K562 (cell line): ENCODE results near the gene DNAI1. TPM values are rescaled to one million over a fixed set of nuclear protein-coding genes. Genes with fewer than 3 reads are reported as not detected.
A peak's percentile ranks its signal among the peaks of the same experiment; 100 is the strongest.
"Not testable (repeated sequence)": the region's sequence is repeated elsewhere in the genome, so short reads cannot be mapped to it uniquely, and the experiment has no call there.

ENCODE experiments used
- ATAC-seq: fragments of 200-7000 bp; cut with Tn5 transposase; 3 replicates; pipeline ENCODE4 v1.9.1; 2020; ENCODE audit warnings: moderate library complexity
- BruUV-seq: library from RNA; stranded (reverse); fragments of 400-500 nt; replicated peaks from 2 replicates; lab custom pipeline; 2021; lab: Mats Ljungman, UMichigan
- CTCF ChIA-PET: fragments of 300-600 bp; formaldehyde crosslinking; extraction: SDS; loops from one replicate; lab custom pipeline; 2021; ENCODE audit warnings: low intra/inter-chr PET ratio; lab: Yijun Ruan, JAX
- POLR2A ChIA-PET: fragments of 300-600, 350-650 bp; sonication (Branson Sonifier 250); formaldehyde crosslinking; extraction: SDS; loops from one replicate; lab custom pipeline; 2021; ENCODE audit warnings: antibody characterized with exemption, inconsistent platforms; lab: Yijun Ruan, JAX
- DNase-seq, 4 experiments: peaks; one replicate each; pipeline versions ENCODE4 v3.0.0 to v3.0.0-alpha.2; 2011 to 2018; ENCODE audit warnings: low spot score in 3 of 4, mixed read lengths in 3 of 4; ENCODE audit errors: extremely low read depth in 1 of 4
- FAIRE-seq: peaks from 2 replicates; lab custom pipeline; 2011; peaks lifted over from hg19 to GRCh38; lab: Jason Lieb, UNC
- H2AFZ ChIP-seq: 2 replicates; pipeline ENCODE4 v1.6.0; 2011; ENCODE audit warnings: low read depth, low read length, control low read depth, inconsistent platforms
- H3K27ac ChIP-seq: fragments of 200-600 bp; 3 replicates; pipeline ENCODE4 v1.8.0; 2011; ENCODE audit warnings: low read depth, mild to moderate bottlenecking, control low read depth, inconsistent platforms, low read length, moderate library complexity, mixed read lengths; ENCODE audit errors: extremely low read depth
- H3K27me3 ChIP-seq, 2 experiments: fragments of 300-600 bp in 1 of 2; 2 replicates in 1 of 2; 3 replicates in 1 of 2; pipeline versions ENCODE4 v1.6.0 to v1.8.0; 2011; ENCODE audit warnings: inconsistent platforms in 2 of 2, low read length in 2 of 2, mild to moderate bottlenecking in 1 of 2, mixed read lengths in 1 of 2, moderate library complexity in 1 of 2; ENCODE audit not compliant: control insufficient read depth in 2 of 2, insufficient read depth in 2 of 2
- H3K36me3 ChIP-seq: fragments of 300-600 bp; 3 replicates; pipeline ENCODE4 v1.8.0; 2011; ENCODE audit warnings: mild to moderate bottlenecking, low read length, inconsistent platforms; ENCODE audit not compliant: control insufficient read depth, insufficient read depth
- H3K4me1 ChIP-seq, 2 experiments: fragments of 200-600 bp in 1 of 2; replicated peaks in 1 of 2; 2 replicates in 1 of 2; 3 replicates in 1 of 2; pipeline versions ENCODE4 v1.5.1 to v1.8.0; 2011; ENCODE audit warnings: inconsistent platforms in 2 of 2, low read length in 2 of 2, mild to moderate bottlenecking in 1 of 2, mixed read lengths in 1 of 2, moderate library complexity in 1 of 2; ENCODE audit not compliant: control insufficient read depth in 2 of 2, insufficient read depth in 2 of 2
- H3K4me2 ChIP-seq: 2 replicates; pipeline ENCODE4 v1.6.1; 2011; ENCODE audit warnings: low read length, control low read depth, inconsistent platforms, mixed read lengths; ENCODE audit not compliant: insufficient read depth
- H3K4me3 ChIP-seq: fragments of 200-600 bp; sonication (generic), shearing (Covaris generic); 2 replicates; pipeline ENCODE4 v1.5.1; 2016; ENCODE audit warnings: control low read depth, inconsistent platforms
- H3K79me2 ChIP-seq: fragments of 200-600 bp; 3 replicates; pipeline ENCODE4 v1.8.0; 2011; ENCODE audit warnings: low read length, inconsistent platforms; ENCODE audit not compliant: control insufficient read depth, insufficient read depth
- H3K9ac ChIP-seq, 2 experiments: 2 replicates each; pipeline versions ENCODE4 v1.6.0 to v1.6.1; 2011; ENCODE audit warnings: low read depth in 2 of 2, low read length in 2 of 2, control low read depth in 1 of 2, inconsistent platforms in 1 of 2, mild to moderate bottlenecking in 1 of 2, mixed read lengths in 1 of 2; ENCODE audit not compliant: insufficient read depth in 1 of 2
- H3K9me1 ChIP-seq: one replicate; pipeline ENCODE4 v1.6.0; 2011; ENCODE audit warnings: inconsistent platforms, mild to moderate bottlenecking, low read length, moderate library complexity; ENCODE audit not compliant: control insufficient read depth, insufficient read depth
- H3K9me3 ChIP-seq: replicated peaks from 2 replicates; pipeline ENCODE4 v1.5.1; 2011; ENCODE audit warnings: low read depth, low read length, inconsistent platforms; ENCODE audit not compliant: control insufficient read depth, insufficient read depth
- H4K20me1 ChIP-seq: replicated peaks from 2 replicates; pipeline ENCODE4 v1.6.1; 2011; ENCODE audit warnings: low read length, inconsistent platforms, mixed read lengths; ENCODE audit not compliant: control insufficient read depth, insufficient read depth
- NFYB ChIP-seq: IDR thresholded peaks from 2 replicates; pipeline ENCODE4 v1.6.1; 2011; ENCODE audit warnings: mild to moderate bottlenecking, moderate library complexity; ENCODE audit not compliant: insufficient read length; ENCODE audit errors: extremely low read depth
- POLR2A ChIP-seq: fragments of 450-650 bp; conservative IDR thresholded peaks from 2 replicates; pipeline ENCODE4 v1.6.1; 2016
- SREBF1 ChIP-seq: fragments of 150-350 bp; IDR thresholded peaks from 2 replicates; pipeline ENCODE4 v1.6.1; 2014; ENCODE audit warnings: antibody characterized with exemption, low read depth, low read length, borderline replicate concordance
- WGBS: fragments of 100-300 bp; shearing (Covaris generic); methylation state at CpG from one replicate; pipeline ENCODE4 v1.1.6; 2016; ENCODE audit warnings: low coverage, mixed read lengths; ENCODE audit not compliant: insufficient coverage; ENCODE audit errors: missing lambda C conversion rate; 5-methylcytosine and 5-hydroxymethylcytosine counted together
- in situ Hi-C: fragments of 300-500 bp; cut with MboI; formaldehyde crosslinking; loops from 4 replicates; pipeline ENCODE4 v1.15.0; 2018; ENCODE audit warnings: inconsistent platforms, mixed read lengths
- intact Hi-C: fragments of 100-400 bp; cut with micrococcal nuclease; formaldehyde crosslinking; loops from 2 replicates; pipeline ENCODE4 v1.14.2; 2022
- polyA plus RNA-seq, 8 experiments: library from polyadenylated mRNA; depleted of rRNA in 4 of 8; stranded (reverse) in 5 of 8; unstranded in 3 of 8; fragments of >200 nt; fragmentation: Nextera tagmentation in 2 of 8; fragmentation: Illumina TruSeq in 1 of 8; extraction: Ambion mirVana in 2 of 8; extraction: Trizol in 1 of 8; gene quantifications; 2 replicates each; pipeline versions ENCODE4 v1.2.1 to v1.2.3, GENCODE V29; 2011 to 2014; ENCODE audit warnings: inconsistent platforms in 1 of 8, missing spikeins in 1 of 8
- total RNA-seq, 7 experiments: library from RNA; depleted of rRNA in 6 of 7; stranded (reverse); fragments of >200 nt in 6 of 7; fragmentation: Illumina TruSeq in 2 of 7; extraction: Trizol in 2 of 7; gene quantifications; 2 replicates each; pipeline versions ENCODE4 v1.2.1 to v1.2.3, GENCODE V29; 2011 to 2021; ENCODE audit warnings: low replicate concordance in 1 of 7

DNAI1 gene
- total and polyA plus RNA-seq, 9 of the 15 experiments (the other 6 are each of a cell fraction or from before 2014, with no cell fraction given): 0.01 to 0.17 (median 0.04) TPM; not detected in 6

DNA sequence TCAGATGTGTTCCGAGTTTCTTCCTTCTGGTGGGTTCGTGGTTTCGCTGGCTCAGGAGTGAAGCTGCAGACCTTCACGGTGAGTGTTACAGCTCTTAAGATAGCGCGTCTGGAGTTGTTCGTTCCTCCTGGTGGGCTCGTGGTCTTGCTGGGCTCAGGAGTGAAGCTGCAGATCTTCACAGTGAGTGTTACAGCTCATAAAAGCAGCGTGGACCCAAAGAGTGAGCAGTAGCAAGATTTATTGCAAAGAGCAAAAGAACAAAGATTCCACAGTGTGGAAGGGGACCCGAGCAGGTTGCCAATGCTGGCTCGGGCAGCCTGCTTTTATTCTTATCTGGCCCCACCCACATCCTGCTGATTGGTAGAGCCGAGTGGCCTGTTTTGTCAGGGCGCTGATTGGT lies 23.0 kb downstream of the DNAI1 start:
- H3K4me3 ChIP-seq, ATAC-seq, H3K27ac ChIP-seq, H3K9me1 ChIP-seq, H3K9ac ChIP-seq, H2AFZ ChIP-seq, POLR2A ChIA-PET, intact Hi-C loops, H3K79me2 ChIP-seq, in situ Hi-C loops, H3K4me1 ChIP-seq, H3K36me3 ChIP-seq, H4K20me1 ChIP-seq, H3K27me3 ChIP-seq, FAIRE-seq, BruUV-seq, H3K9me3 ChIP-seq, DNase-seq, CTCF ChIA-PET: not testable (repeated sequence)
- TF ChIP-seq POLR2A: peak; percentile 67; the same call in 1 of the 2 replicates
- 0 out of 2 replicates have a peak, but pooled peaks have one; percentile 33 for TF ChIP-seq SREBF1
- peak; percentile 22 for TF ChIP-seq NFYB
- peak overlapping the region; percentile 18; the same call in 1 of the 2 replicates for H3K4me2 ChIP-seq
- WGBS: 4% methylated on average over 4 of the region's 13 CpGs

DNA sequence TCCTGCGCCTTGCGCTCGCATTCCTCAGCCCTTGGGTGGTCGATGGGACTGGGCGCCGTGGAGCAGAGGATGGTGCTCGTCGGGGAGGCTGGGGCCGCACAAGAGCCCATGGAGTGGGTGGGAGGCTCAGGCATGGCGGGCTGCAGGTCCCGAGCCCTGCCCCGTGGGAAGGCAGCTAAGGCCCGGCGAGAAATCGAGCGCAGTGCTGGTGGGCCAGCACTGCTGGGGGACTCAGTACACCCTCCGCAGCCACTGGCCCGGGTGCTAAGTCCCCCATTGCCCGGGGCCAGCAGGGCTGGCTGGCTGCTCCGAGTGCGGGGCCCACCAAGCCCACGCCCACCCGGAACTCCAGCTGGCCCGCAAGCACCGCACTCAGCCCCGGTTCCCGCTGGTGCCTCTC lies 24.1 kb downstream of the DNAI1 start:
- WGBS: 40% methylated on average over 7 of the region's 27 CpGs
- in situ Hi-C loops, H3K9me1 ChIP-seq, H3K27ac ChIP-seq, H3K36me3 ChIP-seq, H3K79me2 ChIP-seq, H3K9me3 ChIP-seq, H3K4me2 ChIP-seq, H2AFZ ChIP-seq, H4K20me1 ChIP-seq, CTCF ChIA-PET, FAIRE-seq, intact Hi-C loops, POLR2A ChIA-PET, ATAC-seq, BruUV-seq, H3K9ac ChIP-seq, DNase-seq, H3K4me3 ChIP-seq, H3K27me3 ChIP-seq, H3K4me1 ChIP-seq: not testable (repeated sequence)
